CD4-positive, alpha-beta T cell treated with Interleukin-6 at 100 ng/mL for 8 hours (primary cell): ENCODE results near the gene INSM1.

ENCODE experiments used
- DNase-seq: peaks from one replicate; pipeline ENCODE4 v3.0.0-alpha.2; 2020; ENCODE audit warnings: mixed read lengths, low spot score

INSM1 gene

DNA sequence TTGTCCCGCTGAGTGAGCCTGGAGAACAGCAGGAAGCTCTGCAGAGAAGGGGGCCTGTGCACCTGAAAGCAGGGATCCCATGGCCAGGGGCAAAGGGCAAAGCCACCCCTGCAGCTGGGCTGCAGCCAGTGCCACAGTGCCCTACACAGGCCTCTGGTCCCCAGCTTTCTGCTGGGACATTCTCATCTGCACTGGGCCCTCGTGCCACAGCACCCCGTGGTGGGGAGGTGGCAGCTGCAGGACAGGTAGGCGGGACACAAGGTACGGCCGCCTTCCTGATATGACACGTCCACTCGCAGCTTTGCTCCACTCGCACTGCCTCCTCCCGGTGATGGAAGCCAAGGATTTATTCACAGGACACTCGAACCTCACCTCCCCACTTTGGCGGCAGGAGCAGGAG, 27.2 kb downstream of the INSM1 start:
- DNase-seq = no peak

- DNase-seq = no peak
Measured at GRCh38 chr20:20395903-20396568, 28.1 kb downstream of the INSM1 start.

DNA sequence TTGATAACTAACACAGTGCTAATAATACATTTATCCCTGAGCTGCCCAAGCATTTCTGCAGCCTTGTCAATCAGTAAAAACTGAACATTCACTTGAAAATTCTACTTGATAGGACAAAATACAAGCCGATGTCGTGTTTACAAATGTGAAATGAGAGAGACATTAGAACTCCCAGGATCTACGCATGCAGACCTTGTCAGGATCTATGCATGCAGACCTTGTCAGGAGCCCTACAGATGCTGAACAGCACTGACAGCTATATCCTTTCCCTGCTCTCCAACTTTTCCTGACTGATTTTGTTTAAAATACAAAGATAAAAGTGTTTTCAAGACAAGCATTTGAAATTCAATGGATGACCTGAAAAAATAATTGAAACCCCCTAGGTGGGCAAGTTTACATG, 28.9 kb downstream of the INSM1 start:
- DNase-seq = no peak

DNA sequence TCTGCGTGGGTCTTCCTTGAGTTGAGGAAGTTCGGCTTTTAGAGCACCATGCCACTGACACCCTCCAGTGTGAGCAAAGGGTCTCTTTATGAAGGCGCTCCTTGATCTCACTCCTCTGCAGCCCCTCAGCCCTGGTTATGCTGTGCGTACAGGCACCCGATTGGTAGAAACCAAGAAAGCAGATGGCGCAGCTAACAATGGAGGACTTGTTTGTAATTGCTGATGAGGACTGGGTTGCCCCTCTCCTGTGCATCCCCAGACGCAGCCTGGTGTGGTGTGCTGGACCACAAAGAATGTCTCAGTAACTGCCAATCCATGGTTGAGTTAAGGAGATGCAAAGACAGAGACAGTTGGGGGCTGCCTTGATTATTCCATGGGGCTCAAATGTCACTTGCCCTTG, 30.2 kb downstream of the INSM1 start:
- no peak for DNase-seq

DNA sequence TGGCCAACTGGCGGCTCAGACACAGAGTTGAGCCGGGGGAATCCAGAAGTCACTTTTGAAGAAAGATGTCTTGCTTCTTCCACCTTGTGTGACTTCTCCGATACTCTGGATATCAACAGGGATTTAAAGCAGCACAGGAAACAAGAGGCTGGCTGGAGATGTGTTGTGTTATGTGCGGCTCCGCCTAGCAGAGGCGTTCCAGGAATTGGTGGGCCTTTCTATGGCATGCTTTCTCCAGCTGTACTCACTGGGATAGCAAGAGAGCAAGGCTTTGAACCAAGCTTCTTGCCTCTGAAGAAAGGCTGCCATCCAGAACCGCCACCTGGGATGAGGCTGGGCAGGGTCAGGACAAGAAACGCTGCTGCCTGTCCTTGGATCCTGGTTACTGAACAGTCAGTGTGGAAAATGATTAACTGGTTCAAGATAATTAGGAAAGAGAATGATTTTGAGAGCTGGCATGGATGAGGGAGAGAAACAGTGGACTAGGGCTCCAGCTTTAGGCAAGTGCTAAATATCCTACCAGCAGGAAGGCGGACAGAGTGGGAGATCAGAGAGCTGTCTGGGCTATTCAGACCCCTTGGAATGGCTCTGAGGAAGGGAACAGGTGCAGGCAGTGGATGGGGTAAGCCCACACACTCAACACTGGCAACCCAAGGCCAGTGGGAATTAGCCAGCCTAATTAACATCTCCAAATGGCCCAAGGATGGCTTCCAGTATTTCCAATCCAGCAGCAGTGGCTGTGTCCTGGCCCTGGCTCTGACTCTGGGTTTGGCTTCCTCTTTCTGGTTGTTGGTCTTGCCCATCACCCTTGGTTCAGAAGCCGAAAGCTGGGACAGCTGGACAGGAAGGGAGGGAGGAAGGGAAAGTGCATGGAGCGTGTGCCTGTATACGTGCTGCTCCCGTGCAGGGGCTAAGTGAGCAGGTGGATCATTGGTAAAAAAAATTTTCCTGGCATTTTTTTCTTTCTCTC, 31.9 kb downstream of the INSM1 start:
- DNase-seq = no peak

DNA sequence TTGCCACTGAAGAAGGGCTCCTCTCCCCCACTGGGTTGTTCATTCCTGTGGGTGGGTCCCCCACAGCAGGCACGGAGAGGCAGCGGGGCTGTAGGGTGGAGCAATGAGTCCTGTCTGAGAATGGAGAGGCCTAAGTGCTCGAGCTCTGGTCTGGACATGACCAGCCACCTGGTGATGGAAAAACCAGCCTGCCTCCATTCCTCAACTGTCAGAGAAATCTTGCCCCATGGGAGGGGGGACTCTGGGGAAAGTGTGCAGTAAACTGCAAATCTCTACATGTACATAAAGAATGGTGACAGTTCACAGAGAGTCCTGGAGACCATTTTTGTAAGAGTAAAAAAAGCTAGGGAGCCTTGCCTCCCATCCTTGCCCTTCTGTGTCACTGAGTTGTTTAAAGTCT, 34.1 kb downstream of the INSM1 start:
- DNase-seq = no peak

- no peak for DNase-seq
Measured at GRCh38 chr20:20404633-20405032, 36.7 kb downstream of the INSM1 start.

DNA sequence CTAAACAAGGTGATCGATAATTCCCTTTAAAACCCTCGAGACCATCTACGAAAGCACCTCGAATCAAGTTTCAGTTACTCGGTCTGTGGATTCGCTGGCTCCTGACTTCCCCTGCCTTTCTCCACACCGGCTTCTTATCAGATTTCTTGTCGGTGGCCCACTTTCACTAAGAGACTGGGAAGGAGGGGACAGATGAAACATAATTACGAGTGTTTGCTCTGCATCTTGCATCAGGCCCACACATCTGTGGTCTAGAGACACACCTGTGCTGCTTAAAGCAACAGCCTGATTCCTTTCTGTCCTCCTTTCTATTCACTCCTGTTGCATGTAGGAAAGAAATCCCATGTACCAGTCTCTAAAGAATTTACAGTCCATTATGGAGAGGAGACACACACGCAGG, 37.7 kb downstream of the INSM1 start:
- no peak for DNase-seq

DNA sequence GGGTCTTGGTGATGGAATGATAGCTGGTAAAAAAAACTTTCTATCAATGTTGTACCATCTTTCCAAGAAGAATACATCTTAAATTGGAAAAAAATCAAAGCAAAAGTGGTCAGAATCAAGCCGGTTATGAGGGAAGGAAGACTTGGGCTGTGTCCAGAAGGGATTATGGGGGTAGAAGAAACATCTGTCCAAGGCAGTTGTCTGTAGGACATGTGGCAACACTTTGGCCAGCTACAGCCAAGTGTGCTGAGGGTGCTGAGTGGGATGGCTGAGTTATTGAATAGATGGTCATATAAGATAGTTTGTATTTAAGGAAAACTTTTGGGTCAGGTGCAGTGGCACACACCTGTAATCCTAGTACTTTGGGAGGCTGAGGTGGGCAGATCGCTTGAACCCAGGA, 38.4 kb downstream of the INSM1 start:
- no peak for DNase-seq

DNA sequence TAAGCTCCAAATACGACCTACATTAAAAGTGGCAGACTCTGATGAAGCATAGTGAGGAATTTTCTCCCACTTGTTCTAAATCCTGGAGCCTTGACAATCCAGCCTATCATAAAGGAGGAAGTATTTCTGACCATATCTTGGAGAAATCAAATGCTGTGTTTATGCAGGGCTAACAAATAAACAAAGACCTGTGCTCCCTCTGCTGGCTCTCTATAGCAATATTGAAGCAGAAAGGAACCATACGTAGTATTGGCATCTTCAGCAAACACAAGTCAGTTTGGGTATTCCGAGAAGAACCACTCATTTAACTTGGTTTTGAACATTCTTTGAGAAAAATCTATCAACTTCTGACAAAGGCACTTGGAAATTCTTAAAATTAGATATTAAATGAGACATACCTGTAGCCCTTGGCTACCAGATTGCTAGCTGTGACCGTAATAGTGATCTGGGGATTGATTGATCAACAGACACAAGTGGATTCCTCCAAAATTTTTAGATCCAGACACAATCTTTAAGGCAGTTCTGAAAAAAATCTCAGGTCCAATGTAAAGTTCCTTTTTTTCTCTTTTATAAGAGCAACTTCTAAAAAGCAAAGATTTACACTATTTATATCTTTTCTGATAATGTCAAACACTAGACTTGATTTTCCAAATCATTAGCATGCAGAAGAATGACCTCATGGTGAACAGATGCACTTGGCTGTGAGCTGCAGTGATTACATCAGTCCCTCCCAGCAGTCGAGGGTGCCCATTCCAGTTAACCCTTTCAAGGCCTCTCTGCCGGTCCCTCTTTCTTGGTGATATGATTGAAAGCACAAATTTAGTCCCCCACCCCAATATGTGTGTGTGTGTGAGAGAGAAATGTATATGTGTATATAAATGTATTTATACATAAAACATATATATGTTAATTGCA, 40.2 kb downstream of the INSM1 start:
- no peak for DNase-seq

DNA sequence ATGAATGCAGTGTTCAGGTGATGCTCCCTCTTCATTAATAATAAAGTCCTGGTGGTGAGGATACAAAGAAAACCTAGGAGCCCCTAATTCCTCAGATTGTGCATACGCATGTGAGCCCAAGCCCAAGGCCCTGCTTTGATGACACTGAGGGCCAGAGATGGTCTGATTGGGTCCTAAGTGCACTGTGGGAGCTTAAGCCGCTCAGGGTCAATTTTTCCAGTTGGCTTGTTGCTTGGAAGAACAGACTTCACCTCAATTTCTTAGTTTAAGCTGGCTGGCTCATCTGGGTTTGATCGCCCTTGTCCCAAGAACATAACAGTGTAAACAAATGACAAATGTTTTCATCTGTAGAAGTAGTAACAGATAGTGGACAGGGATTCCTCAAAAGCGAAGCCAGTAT, 41.4 kb downstream of the INSM1 start:
- DNase-seq = no peak

- DNase-seq = no peak
Measured at GRCh38 chr20:20410678-20411077, 42.8 kb downstream of the INSM1 start.

GRCh38 chr20:20411402-20411801, 43.5 kb downstream of the INSM1 start:
- no peak for DNase-seq

DNA sequence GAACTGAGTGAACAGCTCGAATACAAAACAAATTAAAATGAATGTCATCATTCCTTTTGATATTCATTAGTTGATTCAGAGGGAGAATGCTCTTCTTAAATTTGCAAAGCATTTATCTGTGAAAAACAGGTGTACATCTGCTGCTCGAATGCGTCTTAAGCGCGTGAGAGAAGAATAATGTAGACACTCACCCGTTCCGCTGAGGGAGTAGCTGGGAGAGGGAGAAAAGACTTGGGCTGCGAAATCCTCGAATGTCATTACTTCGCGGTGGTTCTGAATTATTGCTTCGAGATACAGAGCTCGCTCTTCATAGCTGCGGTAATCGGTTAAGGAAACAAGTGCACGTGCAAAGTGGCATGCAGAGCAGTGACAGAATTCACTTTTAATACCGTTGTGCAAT, 43.9 kb downstream of the INSM1 start:
- no peak for DNase-seq

- no peak for DNase-seq
Measured at GRCh38 chr20:20412750-20413149, 44.8 kb downstream of the INSM1 start.

DNA sequence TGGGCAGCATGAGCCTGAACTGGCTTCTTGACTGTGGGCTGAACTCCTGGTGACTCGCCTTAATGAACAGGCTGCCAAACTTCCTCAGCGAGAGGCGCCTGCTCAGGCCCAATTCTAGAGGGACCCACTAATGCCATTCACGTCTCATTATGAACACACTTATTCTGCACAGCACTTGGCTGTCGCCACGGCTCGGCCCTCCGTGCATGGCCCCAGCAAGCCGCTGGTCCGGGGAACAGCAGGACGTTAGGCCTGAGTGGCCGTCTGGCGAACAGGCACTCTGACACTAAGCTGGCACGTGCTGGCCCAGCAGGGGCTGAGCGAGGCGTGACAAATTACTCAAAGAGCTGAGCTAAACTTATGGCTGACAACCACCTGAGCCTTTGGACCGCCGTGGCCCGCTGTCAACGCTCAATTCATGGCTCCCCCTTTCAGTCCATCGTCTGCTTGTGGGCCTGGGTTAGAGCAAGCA, 45.9 kb downstream of the INSM1 start:
- no peak for DNase-seq

DNA sequence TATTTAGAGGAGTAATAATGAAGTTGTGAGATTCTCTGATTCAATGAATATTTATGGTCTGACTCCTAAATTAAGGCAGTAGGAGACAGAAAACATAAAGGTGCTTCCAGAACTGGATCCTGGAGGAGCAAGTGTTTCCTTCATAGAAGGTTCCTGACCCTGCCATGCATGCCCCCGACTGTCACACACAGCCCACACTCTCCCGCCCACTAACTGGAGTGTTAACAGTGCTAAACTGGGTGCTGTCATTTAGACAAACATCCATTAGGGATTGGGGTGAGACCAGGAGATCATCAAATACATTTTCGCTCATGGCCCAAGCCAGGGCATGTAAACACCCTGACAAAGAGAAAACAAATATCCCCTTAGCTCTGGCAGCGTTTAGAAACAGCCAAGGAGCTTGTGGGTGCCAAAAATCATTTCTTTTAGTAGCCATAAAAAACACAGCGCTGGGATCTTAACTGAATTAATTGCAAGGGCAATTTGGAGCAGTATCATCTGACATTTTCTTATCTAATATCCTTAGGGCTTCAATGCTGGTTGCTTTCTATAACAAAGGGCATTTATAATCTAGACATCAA, 46.8 kb downstream of the INSM1 start:
- no peak for DNase-seq

DNA sequence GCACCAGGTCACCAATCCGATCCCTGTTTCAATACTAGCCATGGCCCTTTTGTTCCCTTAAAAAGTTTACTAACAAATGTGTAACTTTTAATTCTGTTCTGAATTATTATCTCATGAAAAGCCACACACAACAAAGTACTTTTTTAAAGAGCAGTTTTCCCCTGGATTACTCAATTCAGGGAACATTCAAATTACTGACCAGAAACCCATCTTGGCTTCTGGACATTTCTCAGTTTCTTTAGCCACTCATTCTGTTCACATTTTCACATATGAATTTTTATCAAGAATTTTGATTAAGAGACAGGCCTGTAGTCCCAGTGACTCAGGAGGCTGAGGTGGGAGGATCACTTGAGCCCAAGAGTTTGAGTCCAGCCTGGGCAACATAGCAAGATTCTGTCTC, 47.4 kb downstream of the INSM1 start:
- no peak for DNase-seq

DNA sequence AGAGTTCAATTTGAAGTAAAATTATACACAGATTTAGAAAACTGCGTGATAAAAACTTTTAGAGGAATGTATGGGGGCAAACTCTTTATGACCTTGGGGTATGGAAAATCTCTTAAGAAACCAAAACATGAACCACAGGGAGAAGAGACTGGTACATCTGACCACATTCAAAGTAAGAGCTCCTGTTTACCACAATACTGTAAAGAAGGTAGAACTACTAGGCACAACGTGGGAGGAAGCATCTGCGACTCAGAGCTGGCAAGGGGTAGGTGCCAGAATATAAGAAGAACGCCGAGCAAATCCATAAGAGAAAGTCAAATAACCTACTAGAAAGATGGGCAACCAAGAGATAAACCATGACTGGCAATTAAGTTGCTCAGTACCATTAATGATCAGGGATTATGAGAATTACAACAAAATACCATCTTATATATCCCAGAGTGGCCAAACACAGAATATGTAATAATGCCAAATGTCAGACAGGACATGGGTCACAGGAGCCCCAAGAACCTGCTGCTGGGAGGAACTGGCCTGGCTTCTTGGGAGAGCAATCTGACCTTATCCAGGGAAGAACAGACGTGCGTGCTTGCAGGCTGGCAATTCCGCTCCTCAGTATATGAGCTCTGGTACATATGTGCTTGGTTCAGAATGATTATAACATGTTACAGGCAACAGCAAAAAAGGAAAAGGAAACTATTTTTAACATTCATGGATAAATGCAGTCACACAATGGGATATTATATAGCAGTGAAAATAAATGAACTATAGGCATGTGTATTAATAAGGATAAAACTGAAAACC, 50.2 kb downstream of the INSM1 start:
- no peak for DNase-seq
